Lower leg skin (tissue), 3 donors: ENCODE results near the gene MCM7.

ENCODE experiments used
- POLR2A ChIP-seq, 2 donors: fragments of 450-650 bp; IDR thresholded peaks; one replicate each; pipeline ENCODE4 v1.6.1; 2016 to 2017; ENCODE audit warnings: antibody characterized with exemption in 2 of 2, mild to moderate bottlenecking in 1 of 2, moderate library complexity in 1 of 2
- TF ChIP-seq, protein P1 (sequence below), 3 donors: fragments of 450-650 bp; IDR thresholded peaks; one replicate each; pipeline ENCODE4 v1.5.1; 2016; ENCODE audit warnings: antibody characterized with exemption in 3 of 3, mild to moderate bottlenecking in 3 of 3, moderate library complexity in 2 of 3

DNA sequence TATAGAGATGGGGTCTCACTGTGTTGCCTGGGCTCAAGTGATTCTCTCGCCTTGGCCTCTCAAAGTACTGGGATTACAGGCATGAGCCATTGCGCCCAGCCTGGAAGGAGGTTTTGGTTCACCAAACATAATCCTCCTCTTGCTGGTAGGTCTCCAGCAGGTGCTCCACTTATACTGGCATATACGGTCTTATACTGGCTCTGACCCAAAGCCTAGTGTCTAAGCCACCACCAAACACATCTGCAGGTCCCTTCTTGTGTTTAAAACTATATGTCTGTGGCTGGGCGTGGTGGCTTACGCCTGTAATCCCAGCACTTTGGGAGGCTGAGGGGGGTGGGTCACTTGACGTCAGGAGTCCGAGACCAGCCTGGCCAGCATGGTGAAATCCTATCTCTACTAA, 30.9 kb upstream of the MCM7 start:
- TF ChIP-seq, protein P1, sequence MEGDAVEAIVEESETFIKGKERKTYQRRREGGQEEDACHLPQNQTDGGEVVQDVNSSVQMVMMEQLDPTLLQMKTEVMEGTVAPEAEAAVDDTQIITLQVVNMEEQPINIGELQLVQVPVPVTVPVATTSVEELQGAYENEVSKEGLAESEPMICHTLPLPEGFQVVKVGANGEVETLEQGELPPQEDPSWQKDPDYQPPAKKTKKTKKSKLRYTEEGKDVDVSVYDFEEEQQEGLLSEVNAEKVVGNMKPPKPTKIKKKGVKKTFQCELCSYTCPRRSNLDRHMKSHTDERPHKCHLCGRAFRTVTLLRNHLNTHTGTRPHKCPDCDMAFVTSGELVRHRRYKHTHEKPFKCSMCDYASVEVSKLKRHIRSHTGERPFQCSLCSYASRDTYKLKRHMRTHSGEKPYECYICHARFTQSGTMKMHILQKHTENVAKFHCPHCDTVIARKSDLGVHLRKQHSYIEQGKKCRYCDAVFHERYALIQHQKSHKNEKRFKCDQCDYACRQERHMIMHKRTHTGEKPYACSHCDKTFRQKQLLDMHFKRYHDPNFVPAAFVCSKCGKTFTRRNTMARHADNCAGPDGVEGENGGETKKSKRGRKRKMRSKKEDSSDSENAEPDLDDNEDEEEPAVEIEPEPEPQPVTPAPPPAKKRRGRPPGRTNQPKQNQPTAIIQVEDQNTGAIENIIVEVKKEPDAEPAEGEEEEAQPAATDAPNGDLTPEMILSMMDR (IDR thresholded peaks at IDR 0.05) = no peak
- no peak for TF ChIP-seq POLR2A (IDR thresholded peaks at IDR 0.05)
